Endodermal cell (in vitro differentiated cells): Measurements from ENCODE around the gene NR2F2. TPM values are rescaled to one million over a fixed set of nuclear protein-coding genes. Genes with fewer than 3 reads are reported as not detected.

ENCODE experiments used
- DNase-seq: peaks from one replicate; pipeline ENCODE4 v3.0.0-alpha.2; 2017
- H3K27ac ChIP-seq: 2 replicates; pipeline ENCODE4 v1.5.1; 2013; ENCODE audit warnings: mild to moderate bottlenecking, low read depth, low read length, moderate library complexity
- H3K27me3 ChIP-seq: 2 replicates; pipeline ENCODE4 v1.6.1; 2013; ENCODE audit warnings: mild to moderate bottlenecking, low read length, moderate library complexity; ENCODE audit not compliant: insufficient read depth, control insufficient read depth, poor library complexity, severe bottlenecking
- H3K36me3 ChIP-seq: 2 replicates; pipeline ENCODE4 v1.7.0; 2013; ENCODE audit warnings: mild to moderate bottlenecking, low read length, moderate library complexity; ENCODE audit not compliant: control insufficient read depth, insufficient read depth
- H3K4me1 ChIP-seq: one replicate; pipeline ENCODE4 v1.7.0; 2013; ENCODE audit warnings: low read length; ENCODE audit not compliant: control insufficient read depth, insufficient read depth
- H3K4me3 ChIP-seq: 2 replicates; pipeline ENCODE4 v1.5.1; 2013; ENCODE audit warnings: mild to moderate bottlenecking, low read length, moderate library complexity
- H3K9ac ChIP-seq: 2 replicates; pipeline ENCODE4 v1.6.1; 2013; ENCODE audit warnings: mild to moderate bottlenecking, low read length, moderate library complexity; ENCODE audit not compliant: poor library complexity, severe bottlenecking; ENCODE audit errors: extremely low read depth
- H3K9me3 ChIP-seq: 2 replicates; pipeline ENCODE4 v1.6.1; 2013; ENCODE audit warnings: mild to moderate bottlenecking, low read length, moderate library complexity; ENCODE audit not compliant: control insufficient read depth
- H3K27ac Mint-ChIP-seq: 2 replicates; pipeline ENCODE4 v1.8.0; 2020; ENCODE audit warnings: mixed read lengths
- H3K27me3 Mint-ChIP-seq: 2 replicates; pipeline ENCODE4 v1.8.0; 2021; ENCODE audit warnings: mild to moderate bottlenecking, mixed read lengths; ENCODE audit not compliant: insufficient read depth
- H3K36me3 Mint-ChIP-seq: 2 replicates; pipeline ENCODE4 v1.8.0; 2020; ENCODE audit warnings: low read depth, mixed read lengths
- H3K4me1 Mint-ChIP-seq: 2 replicates; pipeline ENCODE4 v1.8.0; 2020; ENCODE audit warnings: mixed read lengths
- H3K4me3 Mint-ChIP-seq: 2 replicates; pipeline ENCODE4 v1.8.0; 2020; ENCODE audit warnings: mild to moderate bottlenecking, moderate library complexity, mixed read lengths
- H3K9me3 Mint-ChIP-seq: 2 replicates; pipeline ENCODE4 v1.8.0; 2020; ENCODE audit warnings: mild to moderate bottlenecking, mixed read lengths
- WGBS, 2 experiments: methylation state at CpG; one replicate each; pipeline versions ENCODE4 v1.1.5 to v1.1.7; 2013; ENCODE audit warnings: missing lambda C conversion rate in 2 of 2, mixed read lengths in 1 of 2; ENCODE audit not compliant: insufficient coverage in 1 of 2, insufficient read length in 1 of 2; 5-methylcytosine and 5-hydroxymethylcytosine counted together
- total RNA-seq, 2 donors: library from RNA; stranded (reverse); fragmentation: NEBNext Ultra II Directional in 1 of 2; extraction: Animal tissue kit (Norgen Biotek cat#: 25700) in 1 of 2; gene quantifications; 2 replicates in 1 of 2; 3 replicates in 1 of 2; pipeline ENCODE4 v1.2.1, GENCODE V29; 2021
- TF ChIP-seq, protein P1 (sequence below): fragments of 200-600 bp; sonication (generic); conservative IDR thresholded peaks from 2 replicates; pipeline ENCODE4 v1.5.0; 2021; ENCODE audit warnings: antibody characterized with exemption, mild to moderate bottlenecking

NR2F2 gene
- total RNA-seq, 2 donors from 2014 or later: 0.73 to 3.3 TPM

DNA sequence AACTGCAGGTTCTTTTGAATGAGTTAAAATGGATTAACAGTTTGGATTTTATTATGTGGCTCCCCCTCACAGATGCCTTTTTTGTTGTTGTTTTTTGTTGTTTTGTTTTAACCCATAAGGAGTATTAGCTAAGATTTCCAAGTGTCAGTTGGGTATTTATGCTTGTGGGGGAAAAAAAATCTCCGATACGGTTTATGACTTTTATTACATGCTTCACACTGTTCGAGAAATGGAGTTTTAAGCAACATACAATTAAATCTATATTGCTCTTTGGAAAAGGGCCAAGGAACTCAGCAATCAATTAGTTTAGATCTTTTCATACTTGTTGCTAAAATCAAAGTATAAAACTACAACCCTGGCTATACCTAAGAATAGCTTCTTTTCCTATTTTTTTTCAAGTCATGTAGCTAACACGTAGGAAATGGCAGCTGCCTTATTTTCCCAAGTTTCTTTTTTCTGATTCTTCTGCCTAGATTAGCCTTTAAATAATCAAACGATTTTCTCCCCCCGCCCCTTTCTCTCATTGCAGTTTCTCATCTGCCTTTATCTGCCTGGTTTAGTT is 16.0 kb downstream of the NR2F2 start:
- no peak overlapping the region for H3K9ac ChIP-seq
- H3K4me1 ChIP-seq: no peaks in the 10 kb centered on the region
- Mint-ChIP-seq H3K4me3 (no peak overlapping the region), H3K27me3 (peaks cover 100% of the 10 kb centered on the region), H3K36me3 (no peaks in the 10 kb centered on the region), H3K9me3 (no peaks in the 10 kb centered on the region), H3K27ac (no peak overlapping the region), H3K4me1 (peaks cover 56% of the 10 kb centered on the region)
- peak overlapping the region; percentile 71 for H3K4me3 ChIP-seq
- peak; percentile 5 for DNase-seq
- 27% methylated on average over 1 to 4 of the region's 6 CpGs for WGBS, 2 experiments
- no peaks in the 10 kb centered on the region for H3K9me3 ChIP-seq
- H3K27me3 ChIP-seq: peaks cover 88% of the 10 kb centered on the region
- H3K36me3 ChIP-seq: no peaks in the 10 kb centered on the region
- H3K27ac ChIP-seq: no peak overlapping the region
- TF ChIP-seq, protein P1, sequence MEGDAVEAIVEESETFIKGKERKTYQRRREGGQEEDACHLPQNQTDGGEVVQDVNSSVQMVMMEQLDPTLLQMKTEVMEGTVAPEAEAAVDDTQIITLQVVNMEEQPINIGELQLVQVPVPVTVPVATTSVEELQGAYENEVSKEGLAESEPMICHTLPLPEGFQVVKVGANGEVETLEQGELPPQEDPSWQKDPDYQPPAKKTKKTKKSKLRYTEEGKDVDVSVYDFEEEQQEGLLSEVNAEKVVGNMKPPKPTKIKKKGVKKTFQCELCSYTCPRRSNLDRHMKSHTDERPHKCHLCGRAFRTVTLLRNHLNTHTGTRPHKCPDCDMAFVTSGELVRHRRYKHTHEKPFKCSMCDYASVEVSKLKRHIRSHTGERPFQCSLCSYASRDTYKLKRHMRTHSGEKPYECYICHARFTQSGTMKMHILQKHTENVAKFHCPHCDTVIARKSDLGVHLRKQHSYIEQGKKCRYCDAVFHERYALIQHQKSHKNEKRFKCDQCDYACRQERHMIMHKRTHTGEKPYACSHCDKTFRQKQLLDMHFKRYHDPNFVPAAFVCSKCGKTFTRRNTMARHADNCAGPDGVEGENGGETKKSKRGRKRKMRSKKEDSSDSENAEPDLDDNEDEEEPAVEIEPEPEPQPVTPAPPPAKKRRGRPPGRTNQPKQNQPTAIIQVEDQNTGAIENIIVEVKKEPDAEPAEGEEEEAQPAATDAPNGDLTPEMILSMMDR: no peak

DNA sequence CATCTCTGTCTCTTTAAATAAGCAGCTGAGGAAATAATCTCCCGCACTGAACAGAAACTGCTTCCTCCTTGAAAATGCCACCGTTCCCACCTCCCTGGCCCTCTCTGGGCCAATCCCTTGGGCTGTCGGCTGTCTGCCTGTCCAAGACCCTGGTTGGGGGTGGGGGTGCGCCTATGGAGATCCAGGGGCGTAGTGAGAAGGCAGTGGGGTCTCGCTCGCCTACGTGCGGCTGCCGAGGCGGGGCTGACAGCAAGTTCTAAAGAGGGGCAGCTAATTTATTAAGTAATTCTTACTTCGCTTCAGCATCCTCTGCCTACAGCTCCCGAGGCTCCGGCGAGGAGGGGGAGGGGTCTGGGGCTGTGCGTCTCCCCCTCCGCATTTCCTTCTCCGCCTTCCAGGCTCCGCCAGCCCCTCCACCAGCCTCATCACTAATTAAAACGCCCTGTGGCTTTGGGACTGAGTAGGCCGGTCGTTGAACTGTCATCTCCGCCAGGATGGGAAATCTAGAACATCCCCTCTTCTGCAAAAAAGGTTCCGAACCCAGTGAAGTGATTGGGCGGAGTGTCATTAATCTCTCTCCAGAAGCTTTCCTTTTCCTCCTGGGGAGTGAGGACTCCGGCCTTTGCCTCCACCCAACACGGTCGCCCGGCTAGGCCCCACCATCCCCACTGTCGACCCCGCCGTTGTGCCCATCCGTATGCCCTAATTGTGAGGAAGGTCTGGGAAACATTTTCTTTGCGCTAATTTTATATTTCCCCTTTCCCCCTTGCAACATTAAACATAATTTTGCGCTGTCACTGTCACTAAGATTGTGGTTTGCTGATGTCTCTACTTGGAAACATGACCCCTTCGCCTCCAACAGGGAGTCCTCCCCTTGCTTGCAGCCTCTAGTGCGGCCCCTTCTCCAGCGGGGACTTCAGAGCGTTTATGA is 16.9 kb downstream of the NR2F2 start:
- TF ChIP-seq, protein P1: no peak
- Histone ChIP-seq H3K36me3 (no peaks in the 10 kb centered on the region), H3K4me1 (no peaks in the 10 kb centered on the region), H3K27me3 (peaks cover 97% of the 10 kb centered on the region), H3K9ac (no peak overlapping the region), H3K27ac (peak overlapping the region; percentile 45), H3K9me3 (no peaks in the 10 kb centered on the region), H3K4me3 (peak overlapping the region; percentile 38)
- Mint-ChIP-seq H3K27ac (no peak overlapping the region), H3K4me1 (peaks cover 56% of the 10 kb centered on the region), H3K27me3 (peaks cover 100% of the 10 kb centered on the region), H3K36me3 (no peaks in the 10 kb centered on the region), H3K4me3 (peak overlapping the region; percentile 38), H3K9me3 (no peaks in the 10 kb centered on the region)
- peak; percentile 76 for DNase-seq
- 6 to 20% methylated on average over 1 to 37 of the region's 39 CpGs for WGBS, 2 experiments

DNA sequence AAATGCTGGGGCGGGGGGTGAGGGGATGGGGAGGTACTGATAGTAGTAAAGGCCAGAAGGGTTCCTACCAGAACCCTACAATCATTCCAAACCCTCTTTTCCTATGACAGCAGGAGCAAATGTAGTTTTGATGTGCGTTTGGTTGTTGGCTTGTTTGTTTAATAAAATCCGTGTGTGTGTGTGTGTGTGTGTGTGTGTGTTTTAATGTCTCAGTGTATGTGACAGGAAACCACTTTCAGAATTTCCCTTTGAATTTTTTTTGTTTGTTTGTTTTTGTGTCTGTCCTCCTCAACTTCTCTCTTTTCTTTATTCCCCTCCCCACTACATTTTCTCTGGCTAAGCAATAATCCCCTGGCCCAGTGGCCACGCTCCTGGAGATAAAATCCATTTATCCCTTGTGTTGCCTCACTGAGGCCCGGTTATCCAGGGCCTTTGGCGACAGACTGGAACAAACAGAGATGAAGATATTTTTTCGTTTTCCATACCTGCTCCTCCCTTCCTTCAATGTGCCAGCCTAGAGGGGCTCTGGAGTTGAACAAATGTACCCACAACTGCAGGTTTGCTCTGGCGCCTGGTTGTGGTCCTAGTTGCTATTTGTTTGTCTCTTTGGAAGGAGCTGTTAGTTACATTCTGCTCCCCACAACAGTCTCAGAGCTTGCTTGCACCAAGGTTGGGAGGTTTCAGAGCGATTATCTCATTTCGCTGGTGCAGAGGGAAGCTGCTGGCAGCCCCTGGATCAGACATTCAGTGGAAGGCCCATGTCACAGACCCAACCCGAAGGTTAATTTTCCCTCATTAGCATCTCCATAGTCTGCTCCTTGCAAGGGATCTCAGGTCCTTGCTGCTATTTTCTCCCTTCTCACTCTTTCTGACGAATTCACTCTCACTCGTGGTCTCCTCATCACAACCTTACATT is 17.9 kb downstream of the NR2F2 start:
- no peak overlapping the region for H3K4me3 ChIP-seq
- Mint-ChIP-seq H3K4me3 (no peak overlapping the region), H3K27me3 (peaks cover 100% of the 10 kb centered on the region), H3K36me3 (no peaks in the 10 kb centered on the region), H3K27ac (no peak overlapping the region), H3K9me3 (no peaks in the 10 kb centered on the region), H3K4me1 (peaks cover 47% of the 10 kb centered on the region)
- no peak overlapping the region for H3K9ac ChIP-seq
- TF ChIP-seq, protein P1: no peak
- peaks cover 100% of the 10 kb centered on the region for H3K27me3 ChIP-seq
- H3K4me1 ChIP-seq: no peaks in the 10 kb centered on the region
- H3K9me3 ChIP-seq: no peaks in the 10 kb centered on the region
- WGBS, 2 experiments: 10 to 11% methylated on average over 8 to 12 of the region's 13 CpGs
- H3K27ac ChIP-seq: no peak overlapping the region
- H3K36me3 ChIP-seq: no peaks in the 10 kb centered on the region
- peak; percentile 53 for DNase-seq
